NK-92 (cell line): ENCODE measurements around the gene HPD.

ENCODE experiments used
- DNase-seq: peaks from one replicate; lab custom pipeline; 2025; ENCODE audit not compliant: unreplicated experiment; lab: John Stamatoyannopoulos, UW

The HPD gene

DNA sequence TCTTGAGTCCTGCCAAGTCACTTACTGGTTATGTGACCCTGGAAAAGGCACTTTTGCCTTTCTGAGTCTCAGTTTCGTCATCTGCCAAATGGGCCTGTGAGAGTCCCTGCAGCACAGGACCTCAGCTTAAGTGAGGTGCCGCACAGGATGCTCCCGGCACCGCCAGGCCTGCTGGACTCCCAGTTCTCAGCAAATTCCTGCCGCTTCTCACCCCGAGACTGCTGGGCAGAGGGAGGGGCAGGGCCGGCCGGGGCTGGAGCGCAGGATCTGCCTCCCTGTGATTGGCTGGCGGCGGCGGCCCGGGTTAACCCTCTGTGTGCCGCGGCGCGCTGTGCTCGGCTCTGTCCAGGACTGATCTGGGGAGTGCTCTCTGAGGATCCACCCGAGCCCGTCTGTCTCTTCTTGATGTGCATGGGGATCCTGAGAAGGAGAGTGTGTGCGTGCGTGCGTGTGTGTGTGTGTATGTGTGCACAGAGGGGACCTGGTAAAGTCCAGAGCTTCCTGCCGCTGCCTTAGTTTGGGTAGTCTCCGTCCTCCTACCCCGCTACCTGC is 46.3 kb downstream of the HPD start:
- DNase-seq: no peak

DNA sequence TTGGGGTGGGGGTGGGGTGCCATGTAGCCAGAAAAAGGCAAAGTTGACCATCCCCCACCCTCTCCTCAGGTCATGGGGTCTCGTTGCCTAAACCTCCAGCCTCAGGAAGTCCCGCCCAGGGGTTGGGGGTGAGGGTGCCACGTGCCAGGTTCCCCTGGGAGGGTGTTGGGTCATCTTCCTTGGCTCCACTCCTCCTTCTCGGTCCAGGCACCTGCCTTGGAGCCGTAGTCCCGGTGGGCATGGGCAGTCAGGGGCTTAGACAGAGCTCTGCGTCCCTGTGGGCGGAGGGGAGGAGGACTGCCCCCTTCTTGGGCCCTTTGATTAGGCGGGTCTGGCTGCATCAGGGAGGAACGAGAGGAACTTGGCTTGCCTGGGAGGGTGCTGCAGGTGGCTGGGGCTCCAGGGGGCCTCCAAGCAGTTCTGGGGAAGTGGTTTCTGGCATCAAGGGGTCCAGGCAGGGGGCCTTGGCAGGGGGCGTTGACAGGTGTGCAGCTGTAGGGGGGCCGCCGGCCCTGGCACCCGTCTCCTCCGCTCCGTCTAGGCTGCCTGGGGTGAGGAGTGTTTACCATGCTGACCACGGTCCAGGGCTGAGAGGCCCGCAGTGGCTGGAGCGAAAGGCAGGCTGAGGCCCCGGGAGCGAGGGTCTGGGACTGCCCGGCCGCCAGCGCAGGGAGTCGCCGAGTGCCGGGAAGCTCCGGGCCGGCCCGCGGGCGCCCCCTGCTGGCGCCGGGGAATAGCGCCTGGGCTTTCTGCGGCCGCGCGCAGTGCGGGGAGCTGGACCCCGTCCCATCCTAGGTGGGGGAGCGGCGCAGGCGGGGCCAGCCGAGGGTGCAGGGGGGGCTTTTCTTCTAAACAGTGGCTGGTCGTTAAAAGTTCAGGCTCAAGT is 47.0 kb downstream of the HPD start:
- no peak for DNase-seq

DNA sequence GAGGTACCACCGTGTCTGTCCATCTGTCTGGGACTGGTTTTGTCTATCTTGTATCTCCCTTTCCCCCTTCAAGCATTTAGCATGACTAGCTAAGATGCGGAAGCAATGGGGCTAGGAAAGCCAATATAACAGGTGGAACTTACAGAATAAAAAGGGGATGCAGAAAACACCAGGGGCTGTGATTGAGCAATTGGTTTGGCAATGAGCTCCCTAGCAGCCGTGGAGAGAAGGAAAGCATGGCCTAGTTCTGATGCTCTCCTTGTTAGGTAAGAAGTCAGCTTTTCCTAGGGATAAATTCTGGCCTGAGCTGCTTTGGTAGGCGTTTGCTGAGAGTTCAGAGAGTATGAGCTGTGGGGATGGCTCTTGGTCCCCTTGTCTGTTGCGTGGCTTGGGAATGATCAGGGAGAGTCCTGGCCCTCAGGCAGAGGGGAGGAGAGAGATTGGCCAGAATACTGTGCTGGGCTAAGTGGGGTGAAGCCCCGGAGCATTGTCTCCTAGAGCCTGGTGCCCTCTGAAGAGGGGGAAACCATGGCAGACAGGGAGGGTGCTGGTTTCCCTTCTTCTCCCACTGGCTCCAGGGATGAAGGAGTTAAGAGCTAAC is 47.7 kb downstream of the HPD start:
- DNase-seq: no peak

DNA sequence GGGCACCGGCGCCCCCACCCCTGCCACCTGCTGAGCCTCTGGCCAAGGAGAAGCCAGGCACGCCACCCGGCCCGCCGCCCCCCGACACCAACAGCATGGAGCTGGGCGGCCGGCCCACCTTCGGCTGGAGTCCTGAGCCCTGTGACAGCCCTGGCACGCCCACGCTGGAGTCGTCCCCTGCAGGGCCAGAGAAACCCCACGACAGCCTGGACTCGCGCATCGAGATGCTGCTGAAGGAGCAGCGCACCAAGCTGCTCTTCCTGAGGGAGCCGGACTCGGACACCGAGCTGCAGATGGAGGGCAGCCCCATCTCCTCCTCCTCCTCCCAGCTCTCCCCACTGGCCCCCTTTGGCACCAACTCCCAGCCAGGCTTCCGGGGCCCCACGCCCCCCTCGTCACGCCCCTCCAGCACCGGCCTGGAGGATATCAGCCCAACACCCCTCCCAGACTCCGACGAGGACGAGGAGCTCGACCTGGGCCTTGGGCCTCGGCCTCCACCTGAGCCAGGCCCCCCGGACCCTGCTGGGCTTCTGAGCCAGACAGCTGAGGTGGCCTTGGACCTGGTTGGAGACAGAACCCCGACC is 48.3 kb downstream of the HPD start:
- DNase-seq: no peak

DNA sequence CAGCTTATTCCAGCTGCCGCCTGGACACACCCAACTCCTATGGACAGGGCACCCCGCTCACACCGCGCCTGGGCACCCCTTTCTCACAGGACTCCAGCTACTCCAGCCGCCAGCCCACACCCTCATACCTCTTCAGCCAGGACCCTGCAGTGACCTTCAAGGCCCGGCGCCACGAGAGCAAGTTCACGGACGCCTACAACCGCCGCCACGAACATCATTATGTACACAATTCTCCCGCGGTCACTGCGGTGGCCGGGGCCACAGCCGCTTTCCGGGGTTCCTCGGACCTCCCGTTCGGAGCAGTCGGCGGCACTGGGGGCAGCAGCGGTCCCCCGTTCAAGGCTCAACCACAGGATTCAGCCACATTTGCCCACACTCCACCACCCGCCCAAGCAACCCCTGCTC is 48.9 kb downstream of the HPD start:
- no peak for DNase-seq

DNA sequence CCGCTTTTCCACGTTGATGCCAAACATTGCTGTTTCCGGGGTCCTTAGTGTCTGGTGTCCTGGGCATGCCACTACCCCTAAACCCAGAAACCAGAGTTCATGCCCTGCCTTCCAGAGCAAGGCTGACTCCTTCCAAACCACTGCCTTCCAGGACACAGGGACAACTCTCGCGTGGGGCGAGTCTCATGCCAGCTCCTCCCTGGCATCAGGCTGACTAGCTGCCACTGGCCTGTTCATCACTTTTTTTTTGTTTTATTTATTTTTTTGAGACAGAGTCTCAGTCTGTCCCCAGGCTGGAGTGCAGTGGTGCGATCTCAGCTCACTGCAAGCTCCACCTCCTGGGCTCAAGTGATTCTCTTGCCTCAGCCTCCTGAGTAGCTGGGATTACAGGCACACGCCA is 50.0 kb downstream of the HPD start:
- no peak for DNase-seq

DNA sequence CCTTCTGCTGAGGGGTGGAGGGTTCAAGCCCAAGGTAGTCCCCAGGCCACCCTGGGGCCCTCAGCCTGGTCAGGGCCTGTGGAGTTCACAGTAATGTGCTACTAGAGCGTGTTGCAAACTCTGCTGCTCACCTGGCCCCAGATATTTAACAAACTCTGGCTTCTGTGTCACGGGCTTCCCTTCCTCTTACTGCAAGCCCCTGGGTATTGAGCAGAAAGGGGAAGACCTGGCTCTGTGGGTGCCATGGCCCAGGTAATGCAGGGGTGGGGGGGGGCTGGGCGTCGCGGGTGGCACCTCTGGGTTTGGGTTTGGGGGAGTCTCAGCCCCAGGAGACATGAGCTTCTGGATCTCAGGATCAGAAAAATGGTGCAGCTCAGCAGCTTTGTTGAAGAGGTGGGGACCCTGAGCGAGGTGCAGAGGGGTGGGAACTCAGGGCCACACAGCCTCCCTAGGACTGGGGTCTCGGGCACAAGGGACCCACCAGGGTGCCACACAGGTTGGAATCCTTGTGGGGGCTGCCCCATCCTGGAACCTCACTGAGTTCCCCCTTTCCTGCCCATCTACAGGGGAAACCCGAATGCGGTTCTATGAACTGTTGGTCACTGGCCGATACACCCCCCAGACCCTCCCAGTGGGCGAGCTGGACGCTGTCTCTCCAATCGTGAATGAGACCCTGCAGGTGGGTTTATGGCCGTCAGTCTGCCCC is 50.9 kb downstream of the HPD start:
- DNase-seq: no peak

DNA sequence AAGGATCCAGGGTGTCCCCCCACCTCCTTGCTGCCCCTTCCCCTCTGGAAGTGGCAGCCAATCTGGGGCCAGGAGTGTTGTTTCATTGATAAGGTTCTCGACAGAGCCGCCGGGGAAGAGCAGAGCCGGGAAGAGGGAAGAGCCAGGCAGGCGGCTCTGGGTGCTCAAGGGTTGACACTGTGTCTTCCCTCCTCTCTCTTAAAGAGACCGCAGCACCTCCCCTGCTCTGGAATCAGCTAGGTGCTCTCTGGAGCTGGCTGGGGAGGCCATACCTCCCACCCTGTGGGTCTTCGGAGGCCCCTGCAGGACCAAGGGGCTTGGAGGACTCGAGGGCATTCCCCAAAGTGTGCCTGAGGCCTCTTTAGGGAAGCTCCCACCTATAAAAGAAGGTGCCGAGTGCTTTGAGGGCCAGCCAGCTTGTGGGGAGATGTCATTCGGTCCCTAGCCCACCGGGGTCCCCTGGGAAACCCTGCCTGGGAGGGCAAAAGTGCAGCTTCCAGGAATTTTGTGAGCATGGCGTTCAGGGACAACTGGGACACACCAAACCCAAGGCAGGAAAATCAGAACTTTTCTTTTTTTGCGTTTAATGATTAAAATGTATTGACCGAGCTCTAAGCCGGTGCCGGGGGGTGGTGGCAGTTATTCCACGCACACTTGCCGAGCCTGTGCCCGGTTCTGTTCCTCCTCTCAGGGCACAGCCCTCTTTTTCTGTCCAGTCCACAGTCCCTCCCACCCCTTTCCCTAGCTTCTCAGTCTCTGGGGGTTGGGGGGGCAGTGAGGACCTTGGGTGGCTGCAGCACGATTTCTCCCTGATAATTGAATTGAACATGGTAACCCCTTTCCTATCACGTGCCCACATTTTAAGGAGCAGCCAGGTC is 51.9 kb downstream of the HPD start:
- DNase-seq: no peak

DNA sequence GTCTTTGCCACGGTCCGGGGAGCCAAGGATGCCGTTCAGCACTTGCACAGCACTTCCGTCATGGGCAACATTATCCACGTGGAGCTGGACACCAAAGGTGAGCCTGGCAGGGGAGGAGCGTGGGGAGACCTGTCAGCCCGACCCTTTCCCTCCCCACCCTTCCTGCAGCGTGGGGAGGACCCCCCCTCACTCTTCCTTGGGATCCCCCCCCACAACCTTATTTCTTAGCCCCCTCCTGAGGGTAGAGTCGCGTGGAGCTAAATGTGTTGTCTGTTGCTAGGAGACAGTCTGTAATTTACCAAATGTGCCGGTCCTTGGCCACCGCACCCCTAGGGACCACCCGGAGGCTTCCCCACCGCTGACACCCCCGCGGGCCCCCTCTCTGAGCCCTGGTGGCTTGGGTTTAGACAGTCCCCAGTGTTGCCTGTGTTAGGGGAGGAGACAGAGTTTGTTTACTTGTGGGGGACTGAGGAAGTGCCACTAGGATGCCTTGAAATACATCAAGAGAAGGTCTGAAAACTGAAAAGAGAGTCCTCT is 52.6 kb downstream of the HPD start:
- no peak for DNase-seq

DNA sequence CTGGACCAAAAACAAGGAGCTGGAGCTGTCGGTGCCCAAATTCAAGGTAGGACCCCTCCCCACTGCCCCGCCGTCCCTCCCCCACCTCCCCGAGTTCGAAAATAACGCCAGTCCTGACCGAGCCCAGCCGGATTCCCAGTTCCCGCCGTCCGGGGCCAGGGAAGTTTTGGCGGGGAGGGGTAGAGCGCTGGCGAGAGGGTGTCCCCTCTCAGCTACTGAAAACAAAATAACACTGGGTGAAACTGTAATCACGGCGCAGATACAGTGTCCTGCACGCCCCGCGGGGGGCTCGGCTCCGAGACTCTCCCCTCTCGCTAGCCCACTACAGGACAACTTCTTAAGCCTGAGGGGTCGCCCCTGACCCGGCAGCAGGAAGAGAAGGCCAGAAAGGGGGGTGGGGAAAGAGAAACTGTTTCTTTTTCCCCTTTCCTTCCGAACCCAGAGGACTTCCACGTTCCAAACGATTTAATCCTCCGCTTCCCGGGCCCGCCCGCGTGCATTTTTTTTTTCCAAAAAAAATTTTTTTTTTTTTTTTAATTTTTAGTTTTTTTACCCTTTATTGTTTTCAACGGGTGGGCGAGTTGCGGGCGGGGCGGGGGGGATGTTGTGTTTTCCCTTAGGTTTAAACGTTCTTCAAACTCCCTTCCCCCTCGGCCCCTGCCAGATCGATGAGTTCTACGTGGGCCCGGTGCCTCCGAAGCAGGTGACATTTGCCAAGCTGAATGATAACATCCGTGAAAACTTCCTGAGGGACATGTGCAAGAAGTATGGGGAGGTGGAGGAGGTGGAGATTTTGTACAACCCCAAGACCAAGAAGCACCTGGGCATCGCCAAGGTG is 53.3 kb downstream of the HPD start:
- DNase-seq: no peak

DNA sequence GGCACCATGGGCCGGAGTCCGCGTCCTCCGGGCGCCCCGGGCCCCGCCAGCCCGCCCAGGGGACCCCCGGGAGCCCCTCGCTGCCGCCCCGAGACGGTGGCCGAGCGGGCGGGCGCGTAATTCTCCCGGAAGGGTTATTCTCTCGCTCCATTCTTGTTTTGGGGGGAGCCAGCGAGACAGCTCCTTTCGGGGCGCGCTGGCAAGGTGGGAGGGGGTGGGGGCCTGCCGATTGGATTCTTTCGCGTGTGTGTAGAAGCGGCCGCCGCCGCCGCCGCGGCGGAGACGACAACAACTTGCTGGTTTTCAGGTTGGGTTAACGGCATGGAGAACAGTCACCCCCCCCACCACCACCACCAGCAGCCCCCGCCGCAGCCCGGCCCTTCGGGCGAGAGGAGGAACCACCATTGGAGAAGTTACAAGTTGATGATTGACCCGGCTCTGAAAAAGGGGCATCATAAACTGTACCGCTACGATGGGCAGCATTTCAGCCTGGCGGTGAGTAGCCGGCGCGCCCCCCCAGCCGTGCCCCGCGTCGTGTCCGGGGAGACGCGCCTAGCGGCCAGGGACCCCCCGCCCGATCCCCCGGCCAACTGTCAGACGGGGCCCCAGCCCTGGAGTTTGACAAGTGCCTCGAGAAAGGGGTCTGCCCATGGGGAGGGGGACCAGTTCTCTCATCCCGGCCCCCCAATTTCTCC is 54.1 kb downstream of the HPD start:
- no peak for DNase-seq

DNA sequence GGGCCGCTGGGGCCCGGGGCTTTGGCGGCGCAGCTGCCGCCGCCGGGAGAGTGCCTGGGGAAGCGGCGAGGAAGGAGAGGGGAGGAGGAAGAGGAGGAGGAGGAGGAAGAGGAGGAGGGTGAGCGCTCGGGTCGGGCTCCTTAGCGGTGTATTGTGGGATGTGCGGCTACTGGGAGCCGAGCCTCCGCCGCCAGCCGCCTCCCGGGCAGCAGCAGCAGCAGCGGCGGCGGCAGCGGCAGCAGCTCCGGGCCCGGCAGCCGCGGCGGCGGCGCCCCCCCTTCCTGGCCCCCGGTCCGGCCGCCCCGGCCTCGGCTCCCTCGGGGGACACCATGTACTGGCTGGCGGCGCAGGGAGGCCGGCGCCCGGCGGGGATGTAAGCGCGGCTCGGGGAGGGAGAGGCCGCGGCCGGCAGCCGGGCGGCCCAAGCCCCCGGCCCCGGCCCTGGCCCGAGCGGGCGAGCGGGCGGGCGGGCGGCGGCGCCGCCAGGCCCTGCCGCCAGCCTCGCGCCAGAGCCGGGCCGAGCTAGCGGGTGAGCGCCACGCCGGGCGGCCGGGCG is 54.7 kb downstream of the HPD start, which contains the start of gene SETD1B:
Gene SETD1B (plus strand): TSS at position 149 of the 556 bp plus-strand sequence. CDS start 729 bp downstream, outside the sequence.
- no peak for DNase-seq

DNA sequence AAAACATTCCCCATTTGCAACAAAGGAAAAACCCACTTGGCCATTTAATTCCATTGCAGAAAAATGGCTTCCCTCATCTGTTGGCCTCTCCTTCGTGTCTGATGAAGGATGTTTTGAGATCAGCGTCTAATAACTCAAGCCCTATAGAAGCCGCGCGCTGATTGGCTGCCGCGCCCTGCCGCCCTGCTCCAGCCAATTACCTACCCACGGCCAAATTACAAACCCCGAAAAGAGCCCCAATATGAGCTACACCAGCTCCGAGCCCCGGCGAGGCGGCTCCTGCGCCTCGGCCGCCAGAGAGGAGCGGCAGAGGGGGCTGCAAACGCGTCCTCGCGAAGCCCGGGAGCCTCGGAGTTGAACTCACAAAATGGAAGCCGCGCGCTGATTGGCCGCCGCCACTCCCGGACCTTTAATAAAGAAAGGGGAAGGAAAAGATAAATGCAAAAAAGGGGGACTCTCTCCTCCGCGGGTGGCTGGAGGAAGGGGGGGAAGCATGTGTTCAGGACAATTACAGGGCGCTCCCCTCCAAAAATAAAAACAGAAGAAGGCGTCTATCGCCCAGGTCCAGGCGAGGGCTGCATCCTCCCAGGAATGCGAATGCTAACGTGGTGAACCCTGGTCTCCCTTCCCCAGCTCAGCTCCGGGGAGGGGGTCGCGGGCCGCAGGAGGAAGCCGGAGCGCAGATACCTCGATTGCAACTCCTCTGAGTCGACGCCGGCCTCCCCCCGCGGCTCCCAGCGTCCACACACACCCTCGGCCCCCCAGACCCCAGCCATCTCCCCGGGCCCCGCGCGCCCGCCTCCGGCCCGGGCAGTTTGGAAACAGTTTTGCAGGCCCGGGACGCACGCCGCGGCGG is 55.6 kb downstream of the HPD start:
- peak; percentile 34 for DNase-seq

DNA sequence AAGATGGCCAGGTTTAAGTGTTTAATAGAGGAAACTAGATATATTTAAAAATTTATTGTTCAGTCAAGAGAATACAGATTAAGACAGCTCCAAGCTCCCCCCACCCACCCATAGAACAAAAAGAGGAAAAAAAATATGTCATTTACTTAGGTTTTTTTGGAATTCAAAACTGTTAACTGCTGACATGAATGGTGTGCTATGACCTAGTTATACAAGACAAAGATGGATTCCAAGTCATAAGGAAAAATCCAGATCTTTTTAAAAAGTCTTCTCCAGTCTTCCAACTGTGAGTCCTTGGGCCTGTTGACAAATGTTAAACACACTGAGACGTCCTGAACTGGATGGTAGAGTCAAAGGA is 56.2 kb downstream of the HPD start:
- DNase-seq: no peak

DNA sequence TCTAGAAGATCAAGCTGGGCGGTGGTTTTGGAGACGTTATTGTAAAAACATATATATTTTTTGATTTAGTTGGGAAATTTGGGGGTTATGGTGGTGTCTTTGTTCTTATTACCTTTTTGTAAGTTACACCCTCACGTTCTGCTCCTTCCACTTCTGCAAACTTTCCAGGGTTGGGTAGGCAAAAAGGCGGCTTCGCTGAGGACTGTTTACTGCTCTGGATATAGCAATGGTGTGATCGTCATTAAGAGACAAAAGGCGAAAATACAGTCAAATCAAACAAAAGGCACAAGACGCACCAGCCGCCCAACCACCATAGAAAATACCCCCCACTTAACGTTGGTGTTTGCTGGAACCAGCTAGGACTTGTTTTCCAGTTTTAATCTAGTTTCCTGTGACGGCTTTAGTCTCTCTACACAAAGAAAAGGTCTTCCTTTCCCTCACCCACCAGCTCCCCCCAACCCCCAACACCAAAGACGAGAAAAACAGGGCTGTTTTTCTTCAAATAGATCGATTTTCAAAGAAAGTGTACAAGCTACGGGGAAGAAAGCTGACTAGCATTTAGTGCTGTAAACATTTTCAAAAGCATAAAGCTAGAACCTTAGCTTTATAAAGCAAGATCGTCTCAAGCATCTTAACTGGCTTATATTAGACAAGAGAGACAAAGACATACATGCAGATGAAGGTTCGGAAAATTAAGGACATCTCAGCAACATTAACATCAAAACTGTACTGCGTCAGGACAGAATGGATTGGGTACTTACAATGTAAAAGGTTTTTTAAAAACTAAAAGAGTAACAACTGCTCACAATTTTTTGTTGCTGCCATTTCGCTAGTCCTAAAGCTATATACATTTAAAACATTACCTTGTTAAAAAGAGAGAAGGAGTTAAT is 56.8 kb downstream of the HPD start:
- DNase-seq: no peak
